GM23338 (cell line): ENCODE results near the gene USP15. TPM values are rescaled to one million over a fixed set of nuclear protein-coding genes. Genes with fewer than 3 reads are reported as not detected.

ENCODE experiments used
- ATAC-seq: fragments of 200-7000 bp; cut with Tn5 transposase; 3 replicates; pipeline ENCODE4 v1.9.1; 2020
- DNase-seq: peaks from one replicate; pipeline ENCODE4 v3.0.0-alpha.2; 2015; ENCODE audit warnings: low spot score
- H2AFZ ChIP-seq: fragments of 200-600 bp; sonication (generic); 2 replicates; pipeline ENCODE4 v1.8.0; 2016; ENCODE audit warnings: antibody characterized with exemption, mild to moderate bottlenecking, moderate library complexity
- H3F3A ChIP-seq: fragments of 200-600 bp; sonication (generic); replicated peaks from 2 replicates; pipeline ENCODE4 v1.8.0; 2017; ENCODE audit warnings: antibody characterized with exemption, mixed run types, low read depth
- H3K27ac ChIP-seq: fragments of 200-600 bp; sonication (generic); 2 replicates; pipeline ENCODE4 v1.6.1; 2016; ENCODE audit warnings: low read depth
- H3K27me3 ChIP-seq: fragments of 200-600 bp; sonication (generic); 2 replicates; pipeline ENCODE4 v1.8.0; 2016; ENCODE audit warnings: mild to moderate bottlenecking, mixed run types, moderate library complexity; ENCODE audit not compliant: insufficient read depth
- H3K36me3 ChIP-seq: fragments of 200-600 bp; sonication (generic); 2 replicates; pipeline ENCODE4 v1.8.0; 2016; ENCODE audit warnings: mild to moderate bottlenecking; ENCODE audit not compliant: insufficient read depth
- H3K4me1 ChIP-seq: fragments of 200-600 bp; sonication (generic); 2 replicates; pipeline ENCODE4 v1.8.0; 2016; ENCODE audit warnings: mild to moderate bottlenecking, moderate library complexity; ENCODE audit not compliant: insufficient read depth
- H3K4me2 ChIP-seq: fragments of 200-600 bp; sonication (generic); 2 replicates; pipeline ENCODE4 v1.7.1; 2017; ENCODE audit warnings: mixed run types
- H3K4me3 ChIP-seq: fragments of 200-600 bp; sonication (generic); 2 replicates; pipeline ENCODE4 v1.6.1; 2016; ENCODE audit warnings: mixed run types
- H3K79me2 ChIP-seq: fragments of 200-600 bp; sonication (generic); replicated peaks from 2 replicates; pipeline ENCODE4 v1.8.0; 2017; ENCODE audit warnings: mild to moderate bottlenecking; ENCODE audit not compliant: insufficient read depth
- H3K9me2 ChIP-seq: fragments of 200-600 bp; sonication (generic); 2 replicates; pipeline ENCODE4 v1.8.0; 2017; ENCODE audit not compliant: insufficient read depth
- H4K20me1 ChIP-seq: fragments of 200-600 bp; sonication (generic); replicated peaks from 2 replicates; pipeline ENCODE4 v1.8.0; 2017; ENCODE audit warnings: mild to moderate bottlenecking; ENCODE audit not compliant: insufficient read depth
- H3K27ac Mint-ChIP-seq: 2 replicates; pipeline ENCODE4 v1.8.0; 2020; ENCODE audit warnings: inconsistent platforms, mild to moderate bottlenecking, moderate library complexity, mixed read lengths
- H3K27me3 Mint-ChIP-seq: 3 replicates; pipeline ENCODE4 v1.8.0; 2022; ENCODE audit warnings: low read depth, mild to moderate bottlenecking, moderate library complexity, mixed read lengths, inconsistent platforms; ENCODE audit not compliant: insufficient read depth, poor library complexity
- H3K36me3 Mint-ChIP-seq: 3 replicates; pipeline ENCODE4 v1.8.0; 2021; ENCODE audit warnings: low read depth, mild to moderate bottlenecking, inconsistent platforms, moderate library complexity, mixed read lengths
- H3K4me1 Mint-ChIP-seq: 3 replicates; pipeline ENCODE4 v1.8.0; 2020; ENCODE audit warnings: mild to moderate bottlenecking, inconsistent platforms, mixed read lengths
- H3K4me3 Mint-ChIP-seq: 3 replicates; pipeline ENCODE4 v1.8.0; 2021; ENCODE audit warnings: moderate library complexity, mild to moderate bottlenecking, inconsistent platforms, mixed read lengths
- H3K9me3 Mint-ChIP-seq: 3 replicates; pipeline ENCODE4 v1.8.0; 2020; ENCODE audit warnings: moderate library complexity, mild to moderate bottlenecking, inconsistent platforms, mixed read lengths
- CREB1 ChIP-seq: fragments of 250-450 bp; sonication (Bioruptor Pico); IDR thresholded peaks from 2 replicates; pipeline ENCODE4 v1.5.0; 2020; ENCODE audit warnings: low read depth, mild to moderate bottlenecking, moderate library complexity
- EZH2 ChIP-seq: fragments of 200-600 bp; sonication (generic); IDR thresholded peaks from one replicate; pipeline ENCODE4 v1.8.0; 2017; ENCODE audit warnings: antibody characterized with exemption, mild to moderate bottlenecking, low read depth; ENCODE audit not compliant: unreplicated experiment
- EZH2phosphoT487 ChIP-seq: fragments of 200-600 bp; sonication (generic); IDR thresholded peaks from one replicate; pipeline ENCODE4 v1.8.1; 2018; ENCODE audit warnings: antibody characterized with exemption; ENCODE audit not compliant: unreplicated experiment
- JUNB ChIP-seq: IDR thresholded peaks from one replicate; pipeline ENCODE4 v1.6.1; 2016; ENCODE audit warnings: antibody characterized with exemption; ENCODE audit not compliant: unreplicated experiment
- POLR2AphosphoS5 ChIP-seq: IDR thresholded peaks from 2 replicates; pipeline ENCODE4 v1.6.1; 2016; ENCODE audit warnings: antibody characterized with exemption, low read depth
- STAT1 ChIP-seq: IDR thresholded peaks from one replicate; pipeline ENCODE4 v1.6.1; 2016; ENCODE audit warnings: antibody characterized with exemption; ENCODE audit not compliant: unreplicated experiment
- ZNF114 ChIP-seq: fragments of 250-450 bp; sonication (Bioruptor Pico); IDR thresholded peaks from 2 replicates; pipeline ENCODE4 v1.5.0; 2020; ENCODE audit warnings: mild to moderate bottlenecking, moderate library complexity
- ZNF331 ChIP-seq: fragments of 250-450 bp; sonication (Bioruptor Pico); IDR thresholded peaks from 2 replicates; pipeline ENCODE4 v1.5.0; 2020; ENCODE audit warnings: low read depth, mild to moderate bottlenecking, moderate library complexity
- polyA plus RNA-seq: library from polyadenylated mRNA; unstranded; fragments of >200 nt; fragmentation: Nextera tagmentation; extraction: Ambion mirVana; gene quantifications from 2 replicates; pipeline ENCODE4 v1.2.1, GENCODE V29; 2016
- total RNA-seq: library from RNA; depleted of rRNA; stranded (reverse); fragments of >200 nt; shearing (Covaris generic); gene quantifications from 2 replicates; pipeline ENCODE4 v1.2.3, GENCODE V29; 2014
- TF ChIP-seq, protein P1 (sequence below): fragments of 250-450 bp; sonication (Bioruptor Pico); IDR thresholded peaks from 2 replicates; pipeline ENCODE4 v1.5.0; 2020; ENCODE audit warnings: mild to moderate bottlenecking, moderate library complexity
- TF ChIP-seq, protein P2 (sequence below): IDR thresholded peaks from one replicate; pipeline ENCODE4 v1.6.1; 2018; ENCODE audit warnings: antibody characterized with exemption; ENCODE audit not compliant: unreplicated experiment
- TF ChIP-seq, protein P3 (sequence below): IDR thresholded peaks from 2 replicates; pipeline ENCODE4 v1.6.1; 2016; ENCODE audit warnings: antibody characterized with exemption
- TF ChIP-seq, protein P4 (sequence below), 2 experiments: fragments of 200-600 bp in 1 of 2; sonication (generic) in 1 of 2; conservative IDR thresholded peaks; 2 replicates each; pipeline versions ENCODE4 v1.5.1 to v1.6.1; 2016 to 2017; ENCODE audit warnings: antibody characterized with exemption in 2 of 2, low read depth in 2 of 2, mild to moderate bottlenecking in 2 of 2, moderate library complexity in 1 of 2

The USP15 gene
- total and polyA plus RNA-seq, 2 experiments from 2014 or later = 29.5 to 60.3 TPM

- ATAC-seq (no peak), DNase-seq (no peak)
- Histone ChIP-seq H3K4me2 (no peak overlapping the region), H3K9me2 (no peaks in the 10 kb centered on the region), H3K79me2 (no peaks in the 10 kb centered on the region), H3F3A (no peaks in the 10 kb centered on the region), H3K4me3 (no peak overlapping the region), H3K36me3 (no peaks in the 10 kb centered on the region), H2AFZ (no peak overlapping the region), H3K27me3 (no peaks in the 10 kb centered on the region), H4K20me1 (no peaks in the 10 kb centered on the region), H3K4me1 (no peaks in the 10 kb centered on the region), H3K27ac (no peak overlapping the region)
- no peaks in the 10 kb centered on the region for H3K4me1 Mint-ChIP-seq
- H3K36me3 Mint-ChIP-seq = 0 out of 3 replicates have a peak, but pooled peaks cover 2% of the 10 kb centered on the region
- H3K27ac Mint-ChIP-seq = no peak overlapping the region
- no peaks in the 10 kb centered on the region for H3K27me3 Mint-ChIP-seq
- TF ChIP-seq EZH2phosphoT487 (no peak), EZH2 (no peak), ZNF331 (CRISPR knock-in tag) (no peak), ZNF114 (CRISPR knock-in tag) (no peak), CREB1 (CRISPR knock-in tag) (no peak), STAT1 (no peak), POLR2AphosphoS5 (no peak), JUNB (no peak)
- TF ChIP-seq, protein P1, sequence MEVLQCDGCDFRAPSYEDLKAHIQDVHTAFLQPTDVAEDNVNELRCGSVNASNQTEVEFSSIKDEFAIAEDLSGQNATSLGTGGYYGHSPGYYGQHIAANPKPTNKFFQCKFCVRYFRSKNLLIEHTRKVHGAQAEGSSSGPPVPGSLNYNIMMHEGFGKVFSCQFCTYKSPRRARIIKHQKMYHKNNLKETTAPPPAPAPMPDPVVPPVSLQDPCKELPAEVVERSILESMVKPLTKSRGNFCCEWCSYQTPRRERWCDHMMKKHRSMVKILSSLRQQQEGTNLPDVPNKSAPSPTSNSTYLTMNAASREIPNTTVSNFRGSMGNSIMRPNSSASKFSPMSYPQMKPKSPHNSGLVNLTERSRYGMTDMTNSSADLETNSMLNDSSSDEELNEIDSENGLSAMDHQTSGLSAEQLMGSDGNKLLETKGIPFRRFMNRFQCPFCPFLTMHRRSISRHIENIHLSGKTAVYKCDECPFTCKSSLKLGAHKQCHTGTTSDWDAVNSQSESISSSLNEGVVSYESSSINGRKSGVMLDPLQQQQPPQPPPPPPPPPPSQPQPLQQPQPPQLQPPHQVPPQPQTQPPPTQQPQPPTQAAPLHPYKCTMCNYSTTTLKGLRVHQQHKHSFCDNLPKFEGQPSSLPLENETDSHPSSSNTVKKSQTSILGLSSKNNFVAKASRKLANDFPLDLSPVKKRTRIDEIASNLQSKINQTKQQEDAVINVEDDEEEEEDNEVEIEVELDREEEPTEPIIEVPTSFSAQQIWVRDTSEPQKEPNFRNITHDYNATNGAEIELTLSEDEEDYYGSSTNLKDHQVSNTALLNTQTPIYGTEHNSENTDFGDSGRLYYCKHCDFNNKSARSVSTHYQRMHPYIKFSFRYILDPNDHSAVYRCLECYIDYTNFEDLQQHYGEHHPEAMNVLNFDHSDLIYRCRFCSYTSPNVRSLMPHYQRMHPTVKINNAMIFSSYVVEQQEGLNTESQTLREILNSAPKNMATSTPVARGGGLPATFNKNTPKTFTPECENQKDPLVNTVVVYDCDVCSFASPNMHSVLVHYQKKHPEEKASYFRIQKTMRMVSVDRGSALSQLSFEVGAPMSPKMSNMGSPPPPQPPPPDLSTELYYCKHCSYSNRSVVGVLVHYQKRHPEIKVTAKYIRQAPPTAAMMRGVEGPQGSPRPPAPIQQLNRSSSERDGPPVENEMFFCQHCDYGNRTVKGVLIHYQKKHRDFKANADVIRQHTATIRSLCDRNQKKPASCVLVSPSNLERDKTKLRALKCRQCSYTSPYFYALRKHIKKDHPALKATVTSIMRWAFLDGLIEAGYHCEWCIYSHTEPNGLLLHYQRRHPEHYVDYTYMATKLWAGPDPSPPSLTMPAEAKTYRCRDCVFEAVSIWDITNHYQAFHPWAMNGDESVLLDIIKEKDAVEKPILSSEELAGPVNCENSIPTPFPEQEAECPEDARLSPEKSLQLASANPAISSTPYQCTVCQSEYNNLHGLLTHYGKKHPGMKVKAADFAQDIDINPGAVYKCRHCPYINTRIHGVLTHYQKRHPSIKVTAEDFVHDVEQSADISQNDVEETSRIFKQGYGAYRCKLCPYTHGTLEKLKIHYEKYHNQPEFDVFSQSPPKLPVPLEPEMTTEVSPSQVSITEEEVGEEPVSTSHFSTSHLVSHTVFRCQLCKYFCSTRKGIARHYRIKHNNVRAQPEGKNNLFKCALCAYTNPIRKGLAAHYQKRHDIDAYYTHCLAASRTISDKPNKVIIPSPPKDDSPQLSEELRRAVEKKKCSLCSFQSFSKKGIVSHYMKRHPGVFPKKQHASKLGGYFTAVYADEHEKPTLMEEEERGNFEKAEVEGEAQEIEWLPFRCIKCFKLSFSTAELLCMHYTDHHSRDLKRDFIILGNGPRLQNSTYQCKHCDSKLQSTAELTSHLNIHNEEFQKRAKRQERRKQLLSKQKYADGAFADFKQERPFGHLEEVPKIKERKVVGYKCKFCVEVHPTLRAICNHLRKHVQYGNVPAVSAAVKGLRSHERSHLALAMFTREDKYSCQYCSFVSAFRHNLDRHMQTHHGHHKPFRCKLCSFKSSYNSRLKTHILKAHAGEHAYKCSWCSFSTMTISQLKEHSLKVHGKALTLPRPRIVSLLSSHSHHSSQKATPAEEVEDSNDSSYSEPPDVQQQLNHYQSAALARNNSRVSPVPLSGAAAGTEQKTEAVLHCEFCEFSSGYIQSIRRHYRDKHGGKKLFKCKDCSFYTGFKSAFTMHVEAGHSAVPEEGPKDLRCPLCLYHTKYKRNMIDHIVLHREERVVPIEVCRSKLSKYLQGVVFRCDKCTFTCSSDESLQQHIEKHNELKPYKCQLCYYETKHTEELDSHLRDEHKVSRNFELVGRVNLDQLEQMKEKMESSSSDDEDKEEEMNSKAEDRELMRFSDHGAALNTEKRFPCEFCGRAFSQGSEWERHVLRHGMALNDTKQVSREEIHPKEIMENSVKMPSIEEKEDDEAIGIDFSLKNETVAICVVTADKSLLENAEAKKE (CRISPR knock-in tag) = no peak
- TF ChIP-seq, protein P2, sequence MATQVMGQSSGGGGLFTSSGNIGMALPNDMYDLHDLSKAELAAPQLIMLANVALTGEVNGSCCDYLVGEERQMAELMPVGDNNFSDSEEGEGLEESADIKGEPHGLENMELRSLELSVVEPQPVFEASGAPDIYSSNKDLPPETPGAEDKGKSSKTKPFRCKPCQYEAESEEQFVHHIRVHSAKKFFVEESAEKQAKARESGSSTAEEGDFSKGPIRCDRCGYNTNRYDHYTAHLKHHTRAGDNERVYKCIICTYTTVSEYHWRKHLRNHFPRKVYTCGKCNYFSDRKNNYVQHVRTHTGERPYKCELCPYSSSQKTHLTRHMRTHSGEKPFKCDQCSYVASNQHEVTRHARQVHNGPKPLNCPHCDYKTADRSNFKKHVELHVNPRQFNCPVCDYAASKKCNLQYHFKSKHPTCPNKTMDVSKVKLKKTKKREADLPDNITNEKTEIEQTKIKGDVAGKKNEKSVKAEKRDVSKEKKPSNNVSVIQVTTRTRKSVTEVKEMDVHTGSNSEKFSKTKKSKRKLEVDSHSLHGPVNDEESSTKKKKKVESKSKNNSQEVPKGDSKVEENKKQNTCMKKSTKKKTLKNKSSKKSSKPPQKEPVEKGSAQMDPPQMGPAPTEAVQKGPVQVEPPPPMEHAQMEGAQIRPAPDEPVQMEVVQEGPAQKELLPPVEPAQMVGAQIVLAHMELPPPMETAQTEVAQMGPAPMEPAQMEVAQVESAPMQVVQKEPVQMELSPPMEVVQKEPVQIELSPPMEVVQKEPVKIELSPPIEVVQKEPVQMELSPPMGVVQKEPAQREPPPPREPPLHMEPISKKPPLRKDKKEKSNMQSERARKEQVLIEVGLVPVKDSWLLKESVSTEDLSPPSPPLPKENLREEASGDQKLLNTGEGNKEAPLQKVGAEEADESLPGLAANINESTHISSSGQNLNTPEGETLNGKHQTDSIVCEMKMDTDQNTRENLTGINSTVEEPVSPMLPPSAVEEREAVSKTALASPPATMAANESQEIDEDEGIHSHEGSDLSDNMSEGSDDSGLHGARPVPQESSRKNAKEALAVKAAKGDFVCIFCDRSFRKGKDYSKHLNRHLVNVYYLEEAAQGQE = no peak
- TF ChIP-seq, protein P3, sequence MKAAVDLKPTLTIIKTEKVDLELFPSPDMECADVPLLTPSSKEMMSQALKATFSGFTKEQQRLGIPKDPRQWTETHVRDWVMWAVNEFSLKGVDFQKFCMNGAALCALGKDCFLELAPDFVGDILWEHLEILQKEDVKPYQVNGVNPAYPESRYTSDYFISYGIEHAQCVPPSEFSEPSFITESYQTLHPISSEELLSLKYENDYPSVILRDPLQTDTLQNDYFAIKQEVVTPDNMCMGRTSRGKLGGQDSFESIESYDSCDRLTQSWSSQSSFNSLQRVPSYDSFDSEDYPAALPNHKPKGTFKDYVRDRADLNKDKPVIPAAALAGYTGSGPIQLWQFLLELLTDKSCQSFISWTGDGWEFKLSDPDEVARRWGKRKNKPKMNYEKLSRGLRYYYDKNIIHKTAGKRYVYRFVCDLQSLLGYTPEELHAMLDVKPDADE = no peak
- TF ChIP-seq, protein P4, sequence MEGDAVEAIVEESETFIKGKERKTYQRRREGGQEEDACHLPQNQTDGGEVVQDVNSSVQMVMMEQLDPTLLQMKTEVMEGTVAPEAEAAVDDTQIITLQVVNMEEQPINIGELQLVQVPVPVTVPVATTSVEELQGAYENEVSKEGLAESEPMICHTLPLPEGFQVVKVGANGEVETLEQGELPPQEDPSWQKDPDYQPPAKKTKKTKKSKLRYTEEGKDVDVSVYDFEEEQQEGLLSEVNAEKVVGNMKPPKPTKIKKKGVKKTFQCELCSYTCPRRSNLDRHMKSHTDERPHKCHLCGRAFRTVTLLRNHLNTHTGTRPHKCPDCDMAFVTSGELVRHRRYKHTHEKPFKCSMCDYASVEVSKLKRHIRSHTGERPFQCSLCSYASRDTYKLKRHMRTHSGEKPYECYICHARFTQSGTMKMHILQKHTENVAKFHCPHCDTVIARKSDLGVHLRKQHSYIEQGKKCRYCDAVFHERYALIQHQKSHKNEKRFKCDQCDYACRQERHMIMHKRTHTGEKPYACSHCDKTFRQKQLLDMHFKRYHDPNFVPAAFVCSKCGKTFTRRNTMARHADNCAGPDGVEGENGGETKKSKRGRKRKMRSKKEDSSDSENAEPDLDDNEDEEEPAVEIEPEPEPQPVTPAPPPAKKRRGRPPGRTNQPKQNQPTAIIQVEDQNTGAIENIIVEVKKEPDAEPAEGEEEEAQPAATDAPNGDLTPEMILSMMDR (conservative IDR thresholded peaks at IDR 0.05; ENCODE audit: low read depth in 2 of 2) = no peak
- H3K9me3 Mint-ChIP-seq = no peaks in the 10 kb centered on the region
- no peak overlapping the region for H3K4me3 Mint-ChIP-seq
These were observed 68.2 kb downstream of the USP15 start for GRCh38 chr12:62328296-62328921.
